DMS79 (cell line): Measurements from ENCODE around the gene OSBPL2.

Experiments
- DNase-seq: peaks from one replicate; lab custom pipeline; 2025; lab: John Stamatoyannopoulos, UW

The OSBPL2 gene

DNA sequence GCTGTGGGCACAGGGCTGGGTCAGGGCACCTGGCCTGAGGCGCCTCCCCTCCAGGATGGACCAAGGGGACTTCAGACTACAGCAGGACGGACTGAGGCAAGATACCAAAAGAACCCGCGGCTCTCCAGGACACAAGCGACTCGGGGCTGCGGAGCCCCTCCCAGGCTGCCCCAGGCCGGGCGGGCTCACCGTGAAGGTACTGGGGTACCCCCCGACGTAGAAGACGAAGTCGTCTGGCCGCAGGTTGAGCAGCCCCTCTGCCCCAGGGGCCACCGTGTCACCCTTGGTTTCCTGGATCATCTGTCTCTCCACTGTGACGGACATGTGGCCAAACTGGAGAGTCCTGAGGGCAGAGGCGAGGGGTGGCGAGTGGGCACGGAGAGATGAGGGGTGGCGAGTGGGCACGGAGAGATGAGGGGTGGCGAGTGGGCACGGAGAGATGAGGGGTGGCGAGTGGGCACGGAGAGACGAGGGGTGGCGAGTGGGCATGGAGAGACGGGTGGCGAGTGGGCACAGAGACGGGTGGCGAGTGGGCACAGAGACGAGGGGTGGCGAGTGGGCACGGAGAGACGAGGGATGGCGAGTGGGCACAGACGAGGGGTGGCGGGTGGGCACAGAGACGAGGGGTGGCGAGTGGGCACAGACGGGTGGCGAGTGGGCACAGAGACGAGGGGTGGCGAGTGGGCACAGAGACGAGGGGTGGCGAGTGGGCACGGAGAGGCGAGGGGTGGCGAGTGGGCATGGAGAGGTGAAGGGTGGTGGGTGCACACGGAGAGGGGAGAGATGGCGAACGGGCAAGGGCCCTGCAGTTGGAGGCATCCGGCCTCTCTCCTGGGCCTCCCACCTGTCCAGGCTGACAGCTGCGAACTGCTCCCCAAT lies 75.4 kb downstream of the OSBPL2 start:
- DNase-seq, result no peak

DNA sequence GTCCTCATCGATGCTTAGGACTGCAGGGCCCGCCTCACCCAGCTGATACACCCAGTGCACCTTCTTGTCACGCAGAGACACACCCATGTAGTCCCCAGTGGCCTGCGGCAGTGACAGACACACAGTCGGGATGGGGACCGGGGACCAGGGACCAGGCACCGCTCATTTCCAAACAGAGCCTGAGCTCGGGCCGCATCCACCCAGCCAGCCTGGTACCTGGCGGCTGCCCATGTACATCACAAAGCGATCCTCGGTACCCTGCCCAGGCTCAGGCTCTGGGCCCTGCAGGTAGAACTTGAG lies 76.0 kb downstream of the OSBPL2 start:
- DNase-seq, result no peak

DNA sequence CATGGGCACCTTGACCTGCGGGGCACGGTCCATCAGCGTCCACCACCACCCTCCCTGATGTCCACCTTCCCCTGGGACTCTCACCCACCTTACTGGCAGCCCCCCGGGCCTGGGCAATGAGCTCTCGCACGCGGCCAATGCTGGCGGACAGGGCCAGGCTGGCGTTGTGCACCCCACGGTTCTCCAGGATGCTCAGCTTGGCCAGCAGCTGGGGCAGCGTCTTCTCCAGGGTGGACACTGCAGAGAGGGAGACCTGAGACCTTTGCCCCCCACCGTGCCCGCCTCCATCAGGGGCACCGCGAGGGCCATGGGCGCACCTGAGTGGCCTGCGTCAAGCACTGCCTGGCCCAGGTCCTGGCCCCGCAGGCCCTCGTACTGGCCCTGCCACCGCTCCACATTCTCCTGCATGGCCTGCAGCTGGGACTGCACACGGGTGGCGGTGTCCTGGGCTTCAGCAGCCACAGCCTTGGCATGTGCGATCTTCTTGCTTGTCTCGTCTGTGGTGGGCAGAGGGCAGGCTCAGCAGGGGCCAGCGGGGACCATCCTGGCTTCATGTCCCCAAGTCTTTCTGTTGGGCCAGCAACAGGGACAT lies 76.5 kb downstream of the OSBPL2 start:
- no peak for DNase-seq

DNA sequence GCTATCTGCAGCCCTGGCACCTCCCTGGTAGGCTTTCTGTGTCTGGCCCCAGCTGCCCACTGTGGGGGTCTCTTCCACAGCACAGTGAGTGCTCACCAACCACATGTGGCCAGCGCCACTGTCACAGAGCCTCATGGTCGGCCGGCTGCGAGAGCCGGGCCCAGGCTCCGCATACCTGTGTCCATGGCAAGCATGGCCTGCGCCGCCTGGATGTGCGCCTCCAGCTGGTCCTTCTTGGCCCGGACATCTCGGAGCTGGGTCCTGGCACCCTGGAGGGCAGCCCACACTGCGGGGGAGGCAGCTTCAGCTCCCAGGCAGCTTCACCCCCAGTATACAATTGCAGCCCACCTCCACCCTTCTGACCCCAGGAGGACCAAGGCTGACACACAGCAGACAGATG lies 77.5 kb downstream of the OSBPL2 start:
- DNase-seq, result no peak

DNA sequence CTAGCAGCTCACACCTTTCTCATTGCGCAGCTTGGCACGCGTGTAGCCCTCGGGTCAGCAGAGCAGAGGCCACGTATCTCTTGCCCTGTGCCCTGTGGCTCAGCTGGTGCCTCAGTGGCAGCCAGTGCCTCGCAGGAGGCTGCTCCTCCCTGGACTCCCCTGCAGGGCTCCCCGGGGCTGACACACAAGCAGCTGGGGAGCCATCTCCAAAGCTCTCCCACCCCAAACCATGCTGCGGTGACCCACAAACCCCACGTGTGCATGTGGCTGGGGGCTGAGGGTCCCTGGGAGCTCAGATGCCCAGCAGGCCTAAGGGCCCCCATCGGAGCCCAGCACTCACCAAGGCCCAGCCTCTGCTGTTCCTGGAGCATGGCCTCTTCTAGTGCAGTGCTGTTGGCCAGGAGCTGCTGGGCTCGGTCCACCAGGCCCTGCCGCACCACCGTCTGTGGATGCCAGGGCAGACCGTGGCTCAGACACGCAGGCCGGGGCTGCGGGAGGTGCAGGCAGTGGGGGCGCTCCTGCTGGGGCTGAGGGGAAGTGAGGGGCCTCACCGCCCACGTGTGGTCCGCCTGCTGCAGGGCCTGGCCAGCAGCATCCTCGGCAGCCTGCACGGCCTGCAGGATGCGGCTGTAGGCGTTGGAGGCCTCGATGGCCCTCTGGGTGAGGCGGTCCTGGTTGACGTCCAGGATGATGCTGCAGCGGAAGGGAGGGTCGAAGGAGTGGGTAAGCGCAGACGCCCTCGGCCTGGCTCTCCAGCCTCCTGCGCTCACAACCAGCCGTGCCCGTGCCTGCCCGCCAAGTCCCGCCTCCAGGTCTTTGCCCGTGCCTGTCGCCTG lies 78.2 kb downstream of the OSBPL2 start:
- DNase-seq, result no peak

DNA sequence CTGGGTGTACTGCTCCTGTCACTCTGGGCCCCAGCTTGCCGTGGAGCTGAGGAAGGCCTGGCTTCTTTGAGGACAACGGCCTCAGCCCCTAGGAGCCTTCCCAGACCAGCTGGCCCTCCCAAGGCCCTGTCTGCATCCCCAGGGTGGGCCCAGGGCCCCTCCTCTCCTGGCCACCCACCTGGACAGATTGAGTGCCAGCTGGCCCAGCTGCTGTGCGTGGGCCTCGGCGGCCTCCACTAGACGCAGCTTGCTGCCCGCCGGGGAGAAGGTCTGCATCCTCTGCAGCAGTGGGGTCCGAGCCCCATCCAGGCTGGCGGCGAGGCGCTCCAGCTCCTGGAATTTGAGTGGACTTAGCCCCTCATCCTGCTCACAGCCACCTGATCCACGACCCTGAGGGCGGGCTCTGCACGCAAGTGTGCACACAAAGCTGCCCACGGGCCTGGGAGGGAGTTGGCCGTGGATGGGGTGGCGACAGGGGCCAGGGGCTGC lies 78.9 kb downstream of the OSBPL2 start:
- DNase-seq, result no peak

DNA sequence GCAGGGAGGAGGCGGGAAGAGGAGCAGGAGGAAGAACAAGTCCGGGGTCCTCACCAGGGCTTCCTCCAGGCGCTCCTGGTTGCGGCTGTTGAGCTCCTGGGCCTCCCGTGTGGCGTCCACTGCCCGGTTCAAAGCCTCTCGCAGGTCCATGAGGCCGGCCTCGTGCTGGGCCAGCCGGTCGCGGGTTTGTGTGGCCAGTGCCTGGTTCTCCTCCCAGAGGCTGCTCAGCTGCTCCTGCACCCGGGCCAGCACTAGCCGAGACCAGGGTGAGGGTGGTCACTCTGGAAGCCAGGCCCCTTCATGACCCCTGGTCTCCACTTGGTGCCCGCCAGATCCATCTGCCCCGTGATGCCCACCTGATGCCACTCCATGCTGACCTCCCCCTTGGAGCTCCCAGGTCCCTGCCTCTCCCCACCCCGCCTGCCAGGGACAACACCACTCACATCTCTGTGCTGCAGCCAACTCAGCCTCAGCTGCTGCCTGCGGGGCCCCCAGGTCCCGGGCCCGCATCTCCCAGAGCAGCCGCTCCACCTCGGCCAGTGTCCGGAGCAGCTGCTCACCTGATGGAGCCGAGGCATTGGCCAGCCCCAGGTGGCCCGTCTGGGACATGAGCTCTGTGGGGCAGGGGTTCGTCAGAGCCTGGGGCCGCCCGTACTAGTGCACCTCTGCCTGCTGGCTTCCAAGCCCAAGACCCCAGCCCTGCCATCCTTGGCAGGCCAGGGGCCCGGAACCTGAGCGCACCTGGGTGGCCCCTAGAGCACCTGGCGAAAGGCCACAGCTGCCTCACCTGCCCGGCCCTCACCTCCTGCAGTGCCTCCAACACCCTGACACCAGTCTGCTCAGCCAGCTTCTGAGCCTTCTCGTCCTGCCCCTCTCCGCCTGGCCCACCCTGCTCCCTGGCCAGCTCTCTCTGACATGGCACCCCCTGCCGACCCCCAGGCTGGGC lies 80.4 kb downstream of the OSBPL2 start:
- no peak for DNase-seq

DNA sequence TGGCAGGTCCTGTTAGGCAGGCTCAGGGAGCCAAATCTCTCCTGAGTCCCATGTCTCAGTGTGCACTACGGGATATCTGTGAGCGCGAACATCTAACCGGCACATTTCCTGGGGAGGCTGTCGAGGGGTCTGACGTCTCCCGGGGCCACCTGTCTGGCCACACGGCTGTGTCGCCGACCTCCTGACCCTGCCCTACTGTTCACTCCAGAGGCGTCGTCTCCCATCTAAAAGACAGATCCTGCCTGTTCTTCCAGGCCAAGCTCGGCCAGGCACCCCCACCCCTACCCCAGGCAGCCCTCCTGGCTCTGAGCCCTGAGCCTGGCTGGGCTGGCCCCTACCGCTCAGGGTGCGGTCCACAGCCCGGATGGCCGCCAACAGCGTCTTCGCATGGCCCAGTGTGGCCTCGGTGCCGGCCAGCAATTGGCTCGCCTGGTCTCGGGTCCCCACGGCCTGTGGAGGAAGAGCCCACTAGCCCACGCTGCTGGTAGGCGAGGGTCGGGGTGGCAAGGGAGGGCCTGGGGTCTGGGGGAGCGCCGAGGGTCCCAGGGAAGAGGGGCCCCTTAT lies 81.1 kb downstream of the OSBPL2 start:
- DNase-seq, result no peak

DNA sequence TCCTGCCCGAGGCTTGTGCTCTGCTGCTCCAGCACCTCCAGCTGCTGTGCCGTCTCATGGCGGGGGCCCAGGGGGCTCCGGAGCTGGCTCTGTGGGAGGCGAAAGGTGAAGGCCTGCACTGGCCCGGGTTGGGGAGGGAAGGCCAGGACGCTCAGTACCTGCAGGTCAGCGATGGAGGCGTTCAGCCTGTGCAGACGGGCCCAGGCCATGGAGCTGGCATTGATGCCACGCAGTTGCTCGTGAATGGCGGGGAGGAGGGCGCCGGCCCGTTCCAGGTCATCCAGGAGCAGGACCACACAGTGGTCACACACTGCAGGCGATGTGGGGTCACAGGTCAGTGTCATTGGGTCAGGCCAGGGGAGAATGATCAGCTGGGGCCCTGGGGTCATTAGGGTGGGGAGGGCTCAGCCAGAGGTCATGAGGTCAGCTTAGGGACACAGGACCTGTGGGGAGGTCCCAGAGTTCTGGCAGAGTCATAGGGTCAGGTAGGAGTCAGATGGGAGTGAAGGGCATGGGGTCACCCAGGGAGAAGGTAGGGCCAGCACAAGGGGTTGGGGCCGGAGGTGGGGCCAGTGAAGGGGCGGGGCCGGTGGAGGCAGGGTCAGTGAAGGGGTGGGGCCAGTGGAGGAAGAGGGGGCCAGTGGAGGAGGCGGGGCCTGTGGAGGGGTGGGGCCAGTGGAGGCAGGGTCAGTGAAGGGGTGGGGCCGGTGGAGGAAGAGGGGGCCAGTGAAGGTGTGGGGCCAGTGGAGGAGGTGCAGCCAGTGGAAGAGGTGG lies 82.4 kb downstream of the OSBPL2 start:
- no peak for DNase-seq

DNA sequence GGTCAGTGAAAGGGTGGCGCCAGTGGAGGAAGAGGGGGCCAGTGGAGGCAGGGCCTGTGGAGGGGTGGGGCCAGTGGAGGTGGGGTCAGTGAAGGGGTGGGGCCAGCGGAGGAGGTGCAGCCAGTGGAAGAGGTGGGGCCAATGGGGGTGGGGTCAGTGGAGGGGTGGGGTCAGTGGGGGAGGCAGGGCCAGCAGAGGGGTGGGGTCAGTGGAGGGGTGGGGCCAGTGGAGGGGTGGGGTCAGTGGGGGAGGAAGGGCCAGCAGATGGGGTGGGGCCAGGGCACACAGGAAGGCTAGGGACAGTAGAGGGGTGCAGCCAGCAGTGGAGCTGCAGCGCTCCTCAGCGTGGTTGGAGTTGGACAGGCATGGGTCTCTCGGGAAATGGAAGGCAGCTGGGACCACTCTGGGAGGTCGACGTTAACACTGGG lies 83.2 kb downstream of the OSBPL2 start:
- DNase-seq, result no peak

DNA sequence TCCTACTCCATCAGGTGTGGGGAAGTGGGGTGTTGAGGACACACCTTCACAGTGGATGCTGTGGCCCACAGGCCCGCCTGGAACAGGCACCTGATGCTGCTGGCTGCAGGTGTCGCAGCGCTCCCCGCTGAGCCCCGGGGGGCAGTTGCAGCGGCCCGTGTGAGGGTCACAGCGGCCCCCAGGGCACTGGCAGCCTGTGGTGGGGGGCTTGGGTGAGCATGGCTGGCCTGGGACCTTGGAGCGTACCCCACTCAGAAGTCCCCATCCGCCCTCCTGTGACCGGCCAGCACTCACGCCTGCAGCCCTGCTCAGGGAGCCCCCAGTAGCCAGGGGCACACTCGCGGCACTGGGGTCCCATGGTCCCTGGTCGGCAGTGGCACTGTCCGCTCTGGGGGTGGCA lies 83.7 kb downstream of the OSBPL2 start:
- no peak for DNase-seq

DNA sequence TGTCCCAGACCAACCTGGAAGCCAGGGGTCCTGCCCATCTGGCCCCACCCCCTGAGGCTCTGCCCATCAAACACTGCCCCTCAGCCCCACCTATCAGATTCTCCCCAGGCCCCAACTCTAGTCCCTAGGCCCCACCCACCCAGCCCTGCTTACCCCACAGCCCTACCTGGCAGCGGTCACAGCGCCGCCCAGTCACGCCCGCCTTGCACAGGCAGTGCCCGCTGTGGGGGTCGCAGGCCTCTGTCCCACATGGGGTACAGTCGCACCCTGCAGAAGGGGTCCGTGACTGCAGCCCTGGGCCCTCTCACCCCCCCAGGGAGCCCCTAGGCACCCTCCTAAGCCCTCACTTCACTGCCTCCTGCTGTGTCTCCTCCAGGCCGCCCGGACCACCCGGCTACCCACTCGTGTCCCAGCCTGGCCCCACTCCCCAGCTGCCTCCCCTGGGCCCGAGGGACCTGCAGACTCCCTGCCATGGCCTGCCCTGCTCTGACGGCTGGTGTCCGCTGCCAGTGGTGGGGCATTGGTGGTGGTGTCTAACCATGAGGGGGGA lies 84.2 kb downstream of the OSBPL2 start:
- no peak for DNase-seq

DNA sequence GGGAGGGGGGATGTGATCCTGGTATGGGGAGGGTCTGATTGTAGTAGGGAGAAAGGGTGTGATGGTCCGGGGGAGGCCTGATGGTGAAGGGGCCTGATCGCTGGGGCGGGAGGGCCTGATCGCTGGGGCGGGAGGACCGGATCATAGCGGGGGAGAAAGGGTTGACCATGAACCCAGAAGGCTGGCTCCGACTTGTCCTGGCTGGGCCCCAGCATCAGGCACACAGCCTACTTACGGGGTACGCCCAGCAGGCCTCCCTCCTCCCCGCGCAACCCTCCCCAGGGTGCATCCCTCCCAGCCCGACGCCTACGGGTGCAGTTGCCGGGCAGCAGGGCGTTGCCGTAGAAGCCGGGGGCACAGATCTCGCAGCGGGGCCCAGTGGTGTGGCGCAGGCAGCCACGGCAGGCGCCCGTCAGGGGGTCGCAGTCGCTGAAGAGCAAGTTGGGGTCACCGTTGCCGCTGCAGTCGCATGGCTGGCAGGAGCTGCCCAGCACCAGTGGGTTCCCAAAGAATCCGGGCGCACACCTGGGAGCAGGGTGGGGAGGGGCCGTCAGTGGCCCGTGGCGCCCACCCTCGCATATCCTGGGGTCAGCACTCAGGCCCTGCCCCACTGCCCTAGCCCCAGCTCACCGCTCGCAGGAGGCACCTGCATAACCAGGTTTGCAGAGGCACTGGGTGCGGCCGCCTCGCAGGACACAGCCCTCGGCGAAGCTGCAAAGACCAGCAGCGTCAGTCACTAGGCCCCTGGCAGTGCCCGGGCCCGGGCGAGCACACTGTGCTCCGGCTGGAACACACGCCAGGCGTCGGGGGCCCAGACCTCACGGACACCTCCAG lies 85.0 kb downstream of the OSBPL2 start:
- no peak for DNase-seq

DNA sequence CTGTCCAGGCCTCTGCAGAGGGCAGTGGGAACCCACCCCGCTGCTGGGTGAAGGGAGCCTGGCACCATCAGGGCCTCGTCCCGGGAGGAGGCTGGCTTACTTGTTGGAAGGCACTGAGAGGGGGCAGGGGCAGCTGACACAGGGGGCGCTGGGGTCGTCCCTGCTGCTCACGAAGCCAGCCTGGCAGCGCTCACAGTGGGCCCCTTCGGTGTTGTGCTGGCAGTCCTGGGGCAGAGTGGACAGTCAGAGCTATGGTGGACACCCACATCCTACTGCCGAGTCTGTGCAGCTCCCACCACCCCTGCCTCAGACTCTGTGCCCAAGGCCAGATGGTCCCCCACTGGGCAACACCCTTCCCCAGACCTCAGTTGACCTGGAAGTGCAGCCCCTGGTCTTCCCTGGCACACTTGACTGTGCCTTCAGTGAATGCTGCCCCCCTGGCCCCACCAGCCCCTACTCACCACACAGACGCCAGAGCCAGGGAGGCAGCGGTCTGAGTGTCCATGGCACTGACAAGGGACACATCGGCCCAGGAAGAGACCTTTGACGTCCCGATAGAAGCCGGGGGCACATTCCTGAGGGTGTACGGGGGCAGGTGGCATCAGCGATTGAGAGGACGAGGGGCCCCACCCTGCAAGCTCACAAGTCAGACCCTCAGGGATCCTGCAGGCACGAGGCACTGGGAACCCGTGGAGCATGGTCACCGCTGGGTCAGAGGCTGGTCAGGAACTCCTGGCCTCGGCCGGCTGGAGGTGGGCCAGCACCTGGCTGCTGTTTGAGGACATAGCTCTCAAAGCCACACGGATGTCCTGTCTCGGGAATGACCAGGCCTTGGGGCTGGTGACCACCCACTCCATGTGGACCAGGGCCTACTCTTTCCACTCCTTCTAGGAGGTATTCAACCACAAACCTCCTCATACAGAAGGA lies 85.9 kb downstream of the OSBPL2 start:
- no peak for DNase-seq

DNA sequence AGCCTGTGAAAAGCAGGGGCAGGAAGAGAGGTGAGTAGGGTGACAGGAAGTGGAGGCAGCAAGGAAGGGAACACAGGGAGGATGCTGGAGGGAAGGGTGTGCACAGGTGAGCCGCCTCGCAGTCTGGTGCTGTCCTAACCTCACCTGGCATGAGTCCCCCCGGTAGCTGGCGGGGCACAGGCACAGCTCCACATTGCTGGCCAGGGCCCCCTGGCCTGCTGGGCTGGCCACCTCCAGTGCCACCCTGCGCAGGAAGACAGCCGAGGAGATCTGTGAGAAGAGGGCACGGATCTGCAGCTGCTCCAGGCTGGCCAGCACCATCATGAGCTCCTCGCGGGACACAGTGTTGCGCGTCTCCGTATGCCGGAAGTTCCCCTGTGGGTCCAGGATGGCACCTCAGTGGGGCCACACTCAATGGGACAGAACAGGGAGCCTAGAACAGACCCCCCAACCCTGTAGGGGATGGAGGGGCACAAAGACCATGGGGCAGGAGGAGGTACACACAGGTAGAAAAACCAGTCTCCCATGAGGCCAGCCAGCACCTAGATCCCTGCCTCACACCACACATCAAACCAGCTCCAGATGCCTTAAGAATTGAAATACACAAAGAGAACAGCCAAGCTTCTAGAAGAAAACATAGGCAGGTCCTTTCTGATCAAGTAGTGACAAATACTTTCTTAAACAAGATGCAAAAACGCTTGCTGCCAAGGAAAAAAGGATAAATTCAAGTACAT lies 87.0 kb downstream of the OSBPL2 start:
- DNase-seq, result no peak

DNA sequence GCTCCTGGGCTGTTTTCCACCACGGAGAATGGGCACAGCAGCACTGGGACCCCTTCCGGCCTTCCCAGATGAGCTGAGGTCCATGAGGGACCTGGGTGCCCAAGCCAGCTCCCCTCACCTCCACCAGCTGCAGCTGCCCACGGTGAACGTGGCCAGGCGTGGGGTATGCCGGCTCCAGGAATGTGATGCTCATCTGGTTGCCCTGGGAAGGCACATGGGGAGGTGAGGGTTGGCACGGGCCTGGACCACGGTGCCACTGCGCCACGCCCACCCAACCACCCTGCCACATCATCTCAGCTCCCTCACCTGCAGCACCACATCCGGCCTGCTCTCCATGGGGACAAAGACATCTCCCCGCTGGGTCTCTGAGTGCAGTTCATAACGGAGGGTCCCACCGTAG lies 88.2 kb downstream of the OSBPL2 start:
- DNase-seq, result no peak

DNA sequence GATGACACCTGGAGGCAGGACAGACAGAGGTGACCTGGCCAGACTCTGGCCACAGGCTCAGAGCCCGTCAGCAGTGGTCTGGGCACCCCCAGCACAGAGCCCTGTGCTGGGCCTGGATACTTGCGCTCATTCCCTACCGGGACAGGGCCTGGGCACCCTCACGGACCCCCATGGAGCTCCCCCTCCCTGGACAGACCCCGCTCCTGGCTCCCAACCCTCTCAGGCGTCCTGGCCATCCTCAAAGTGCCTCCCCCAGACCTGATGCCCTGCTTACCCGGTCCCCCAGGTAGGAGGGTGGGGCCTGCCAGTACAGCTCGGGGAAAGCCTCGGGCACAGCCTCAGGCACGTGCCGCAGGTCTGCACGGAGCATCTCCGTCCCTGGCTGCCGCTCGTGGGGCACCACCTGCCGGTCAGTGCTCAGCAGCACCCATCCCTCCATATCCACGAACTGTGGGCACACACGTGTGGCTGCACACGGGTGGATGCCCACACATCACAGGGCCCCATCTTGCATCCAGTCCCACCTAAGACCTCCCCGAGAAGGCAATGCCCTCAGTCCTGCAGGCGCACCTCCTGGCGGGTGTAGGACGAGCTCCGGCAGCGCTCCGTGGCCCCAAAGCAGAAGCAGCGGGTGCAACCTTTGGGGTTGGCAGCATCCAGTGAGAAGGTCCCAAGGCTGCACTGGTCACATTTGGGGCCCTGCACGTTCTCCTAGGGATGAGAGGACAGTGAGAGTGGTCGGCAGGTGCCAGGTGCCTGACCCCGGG lies 88.8 kb downstream of the OSBPL2 start:
- DNase-seq, result no peak
